Upper lobe of left lung (tissue), 6 donors: ENCODE results near the gene FEZF2. TPM values are rescaled to one million over a fixed set of nuclear protein-coding genes. Genes with fewer than 3 reads are reported as not detected.

ENCODE experiments used
- ATAC-seq, 2 donors: fragments of 200-7000 bp; cut with Tn5 transposase; one replicate each; pipeline ENCODE4 v1.9.1; 2022; ENCODE audit warnings: mild to moderate bottlenecking in 2 of 2, moderate library complexity in 2 of 2; ENCODE audit not compliant: low FRiP score in 2 of 2
- DNase-seq, 2 donors: peaks; one replicate each; pipeline ENCODE4 v3.0.0-alpha.2; 2019 to 2020
- H3K27ac ChIP-seq, 4 donors: fragments of 200-600 bp; sonication (generic); one replicate each; pipeline ENCODE4 v1.5.1; 2016 to 2019
- H3K27me3 ChIP-seq, 4 donors: fragments of 200-600 bp; sonication (generic); one replicate each; pipeline ENCODE4 v1.5.1; 2017 to 2019
- H3K36me3 ChIP-seq, 4 donors: fragments of 200-600 bp; sonication (generic); one replicate each; pipeline ENCODE4 v1.5.1; 2016 to 2019
- H3K4me1 ChIP-seq, 4 donors: fragments of 200-600 bp; sonication (generic); one replicate each; pipeline ENCODE4 v1.5.1; 2018 to 2019
- H3K4me3 ChIP-seq, 4 donors: fragments of 200-600 bp; sonication (generic); one replicate each; pipeline ENCODE4 v1.5.1; 2017 to 2019; ENCODE audit warnings: mild to moderate bottlenecking in 2 of 4, moderate library complexity in 1 of 4
- H3K9me3 ChIP-seq, 4 donors: fragments of 200-600 bp; sonication (generic); one replicate each; pipeline ENCODE4 v1.5.1; 2018 to 2019
- CTCF ChIP-seq, 6 experiments: fragments of 450-650 bp in 4 of 6; fragments of 200-600 bp in 2 of 6; sonication (generic) in 2 of 6; IDR thresholded peaks; one replicate each; pipeline ENCODE4 v1.5.1; 2016 to 2019; ENCODE audit warnings: antibody characterized with exemption in 6 of 6
- EP300 ChIP-seq, 4 donors: sonication (generic); formaldehyde crosslinking; IDR thresholded peaks; one replicate each; pipeline ENCODE4 v1.5.1; 2017; ENCODE audit warnings: antibody characterized with exemption in 4 of 4, control low read depth in 2 of 4
- POLR2A ChIP-seq, 4 donors: fragments of 450-650 bp; IDR thresholded peaks; one replicate each; pipeline ENCODE4 v1.5.1; 2016 to 2017; ENCODE audit warnings: antibody characterized with exemption in 4 of 4, mild to moderate bottlenecking in 2 of 4
- POLR2AphosphoS5 ChIP-seq, 2 donors: sonication (generic); formaldehyde crosslinking; IDR thresholded peaks; one replicate each; pipeline ENCODE4 v1.5.1; 2017; ENCODE audit warnings: antibody characterized with exemption in 2 of 2
- WGBS, 2 donors: methylation state at CpG; one replicate each; pipeline ENCODE4 v1.1.5; 2017 to 2018; 5-methylcytosine and 5-hydroxymethylcytosine counted together
- total RNA-seq, 6 donors: library from RNA; depleted of rRNA in 4 of 6; stranded (reverse); fragments of >200 nt in 4 of 6; gene quantifications; one replicate each; pipeline versions ENCODE4 v1.1.0 to v1.2.1, GENCODE V29; 2016 to 2021
- donor health status: DM: no; HTN: no; CAD: no; lungs with moderate emphysema.
- donor health status: DM: no; HTN: yes; CAD: no; lungs with severe emphysema.

Gene FEZF2
- total RNA-seq, 6 donors from 2014 or later, result not detected

- no peak for ATAC-seq
- 8 to 12% methylated on average over 32 to 49 of the region's 49 CpGs for WGBS, 2 donors
These were observed 2.3 kb downstream of the FEZF2 start for GRCh38 chr3:62370858-62371719.

GRCh38 chr3:62370112-62370857 lies 3.1 kb downstream of the FEZF2 start:
- Histone ChIP-seq H3K9me3 (no peaks in the 10 kb centered on the region), H3K4me3 (no peak overlapping the region), H3K4me1 (peaks cover 16 to 53% (median 36%) of the 10 kb centered on the region in 4 donors), H3K36me3 (no peaks in the 10 kb centered on the region), H3K27ac (no peak overlapping the region), H3K27me3 (peaks cover 0 to 76% (median 37%) of the 10 kb centered on the region in 4 donors)
- ATAC-seq, result peak in 1 of 2 donors; percentile 15
- no peak for TF ChIP-seq POLR2AphosphoS5 (IDR thresholded peaks at IDR 0.05)
- no peak for TF ChIP-seq POLR2A (IDR thresholded peaks at IDR 0.05)
- no peak for TF ChIP-seq CTCF (IDR thresholded peaks at IDR 0.05)
- TF ChIP-seq EP300 (IDR thresholded peaks at IDR 0.05), result no peak
- WGBS, 2 donors, result 6 to 8% methylated on average over 38 to 44 of the region's 46 CpGs
- DNase-seq, result peak in 1 of 2 donors; percentile 78

More at GRCh38 chr3:62370858-62371719, 2.3 kb downstream of the FEZF2 start:
- H3K27ac ChIP-seq, result no peak overlapping the region
- H3K27me3 ChIP-seq, result peaks cover 0 to 83% (median 40%) of the 10 kb centered on the region in 4 donors
- H3K4me1 ChIP-seq, result peaks cover 16 to 53% (median 36%) of the 10 kb centered on the region in 4 donors
- no peaks in the 10 kb centered on the region for H3K36me3 ChIP-seq
- H3K9me3 ChIP-seq, result no peaks in the 10 kb centered on the region
- no peak overlapping the region for H3K4me3 ChIP-seq
- TF ChIP-seq CTCF (IDR thresholded peaks at IDR 0.05) (no peak), POLR2A (IDR thresholded peaks at IDR 0.05) (no peak), EP300 (IDR thresholded peaks at IDR 0.05) (no peak), POLR2AphosphoS5 (IDR thresholded peaks at IDR 0.05) (no peak)
- DNase-seq, result peak in 1 of 2 donors; percentile 58

GRCh38 chr3:62369476-62369743 lies 3.9 kb downstream of the FEZF2 start:
- peaks cover 0 to 67% (median 35%) of the 10 kb centered on the region in 4 donors for H3K27me3 ChIP-seq
- H3K9me3 ChIP-seq, result no peaks in the 10 kb centered on the region
- H3K4me3 ChIP-seq, result peak overlapping the region in 1 of 4 donors; percentile 14
- no peaks in the 10 kb centered on the region for H3K36me3 ChIP-seq
- ATAC-seq, result no peak
- WGBS, 2 donors, result 8 to 14% methylated on average over 12 of the region's 12 CpGs
- no peak for DNase-seq
- H3K27ac ChIP-seq, result no peak overlapping the region
- peaks cover 15 to 50% (median 35%) of the 10 kb centered on the region in 4 donors for H3K4me1 ChIP-seq
- no peak for TF ChIP-seq POLR2A (IDR thresholded peaks at IDR 0.05)
- TF ChIP-seq EP300 (IDR thresholded peaks at IDR 0.05), result no peak
- no peak for TF ChIP-seq CTCF (IDR thresholded peaks at IDR 0.05)
- no peak for TF ChIP-seq POLR2AphosphoS5 (IDR thresholded peaks at IDR 0.05)

- no peaks in the 10 kb centered on the region for H3K36me3 ChIP-seq
- H3K9me3 ChIP-seq, result no peaks in the 10 kb centered on the region
- peak overlapping the region in 2 of 4 donors; percentile 14 to 20 for H3K4me3 ChIP-seq
- TF ChIP-seq POLR2AphosphoS5 (IDR thresholded peaks at IDR 0.05), result no peak
- TF ChIP-seq EP300 (IDR thresholded peaks at IDR 0.05), result no peak
- TF ChIP-seq CTCF (IDR thresholded peaks at IDR 0.05), result no peak
- no peak for TF ChIP-seq POLR2A (IDR thresholded peaks at IDR 0.05)
- ATAC-seq (no peak), DNase-seq (peak in 1 of 2 donors; percentile 82)
- H3K27me3 ChIP-seq, result peaks cover 0 to 64% (median 34%) of the 10 kb centered on the region in 4 donors
- H3K4me1 ChIP-seq, result peaks cover 10 to 46% (median 32%) of the 10 kb centered on the region in 4 donors
- no peak overlapping the region for H3K27ac ChIP-seq
- 7 to 10% methylated on average over 37 to 54 of the region's 58 CpGs for WGBS, 2 donors
These were observed 4.5 kb downstream of the FEZF2 start for GRCh38 chr3:62368705-62369475.
